ENCODE measurements around the gene NIPAL1. TPM values are rescaled to one million over a fixed set of nuclear protein-coding genes. Genes with fewer than 3 reads are reported as not detected.

The NIPAL1 gene
- total RNA-seq, 1 experiment from 2014 or later = 7.1 TPM

GRCh38 chr4:48012824-48013223 lies 3.7 kb upstream of the NIPAL1 start:
- Mint-ChIP-seq H3K36me3 (peaks cover 52% of the 10 kb centered on the region), H3K4me3 (no peak overlapping the region), H3K4me1 (peaks cover 29% of the 10 kb centered on the region), H3K27ac (no peak overlapping the region), H3K9me3 (peaks cover 47% of the 10 kb centered on the region), H3K27me3 (ENCODE audit: low read depth) (peaks cover 9% of the 10 kb centered on the region)
- ATAC-seq (no peak), DNase-seq (ENCODE audit: low spot score) (no peak)
- TF ChIP-seq TCF7 (CRISPR knock-in tag; IDR thresholded peaks at IDR 0.05; ENCODE audit: low read depth) (no peak), RORB (CRISPR knock-in tag; IDR thresholded peaks at IDR 0.05) (no peak), AR (CRISPR knock-in tag; IDR thresholded peaks at IDR 0.05) (no peak)
- TF ChIP-seq, protein P1, sequence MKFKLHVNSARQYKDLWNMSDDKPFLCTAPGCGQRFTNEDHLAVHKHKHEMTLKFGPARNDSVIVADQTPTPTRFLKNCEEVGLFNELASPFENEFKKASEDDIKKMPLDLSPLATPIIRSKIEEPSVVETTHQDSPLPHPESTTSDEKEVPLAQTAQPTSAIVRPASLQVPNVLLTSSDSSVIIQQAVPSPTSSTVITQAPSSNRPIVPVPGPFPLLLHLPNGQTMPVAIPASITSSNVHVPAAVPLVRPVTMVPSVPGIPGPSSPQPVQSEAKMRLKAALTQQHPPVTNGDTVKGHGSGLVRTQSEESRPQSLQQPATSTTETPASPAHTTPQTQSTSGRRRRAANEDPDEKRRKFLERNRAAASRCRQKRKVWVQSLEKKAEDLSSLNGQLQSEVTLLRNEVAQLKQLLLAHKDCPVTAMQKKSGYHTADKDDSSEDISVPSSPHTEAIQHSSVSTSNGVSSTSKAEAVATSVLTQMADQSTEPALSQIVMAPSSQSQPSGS (CRISPR knock-in tag; IDR thresholded peaks at IDR 0.05; ENCODE audit: borderline replicate concordance, low read depth) = no peak
- POLR2A ChIA-PET = no interaction called here
- CTCF ChIA-PET = no interaction called here

DNA sequence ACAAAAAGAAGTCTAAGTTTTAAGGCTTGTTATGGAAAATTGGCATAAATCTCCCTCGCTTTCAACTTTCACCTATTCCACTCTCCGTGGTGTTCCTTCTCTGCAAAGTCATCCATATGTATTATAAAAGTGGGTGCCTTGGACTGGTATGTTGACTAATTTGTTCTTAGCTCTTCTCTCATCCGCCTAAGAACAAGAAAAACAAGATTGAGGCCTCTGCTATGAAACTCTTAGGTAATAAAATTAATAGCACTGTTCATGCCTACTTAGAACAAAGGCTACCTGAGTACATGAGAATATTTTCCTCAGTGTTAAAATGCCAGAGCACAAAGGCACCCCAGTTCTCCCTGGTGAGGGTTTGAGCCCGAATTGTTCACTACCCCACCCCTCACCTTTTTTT lies 1.4 kb upstream of the NIPAL1 start:
- TF ChIP-seq GRHL2 (CRISPR knock-in tag; IDR thresholded peaks at IDR 0.05; ENCODE audit: insufficient replicate concordance, severe bottlenecking) = no peak
- no peak for TF ChIP-seq NFYB (CRISPR knock-in tag; conservative IDR thresholded peaks at IDR 0.05; ENCODE audit: low read depth)
- TF ChIP-seq, protein P2, sequence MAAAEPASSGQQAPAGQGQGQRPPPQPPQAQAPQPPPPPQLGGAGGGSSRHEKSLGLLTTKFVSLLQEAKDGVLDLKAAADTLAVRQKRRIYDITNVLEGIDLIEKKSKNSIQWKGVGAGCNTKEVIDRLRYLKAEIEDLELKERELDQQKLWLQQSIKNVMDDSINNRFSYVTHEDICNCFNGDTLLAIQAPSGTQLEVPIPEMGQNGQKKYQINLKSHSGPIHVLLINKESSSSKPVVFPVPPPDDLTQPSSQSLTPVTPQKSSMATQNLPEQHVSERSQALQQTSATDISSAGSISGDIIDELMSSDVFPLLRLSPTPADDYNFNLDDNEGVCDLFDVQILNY (CRISPR knock-in tag; IDR thresholded peaks at IDR 0.05) = no peak
- TF ChIP-seq MAX (CRISPR knock-in tag; IDR thresholded peaks at IDR 0.05) = no peak
- TF ChIP-seq, protein P3, sequence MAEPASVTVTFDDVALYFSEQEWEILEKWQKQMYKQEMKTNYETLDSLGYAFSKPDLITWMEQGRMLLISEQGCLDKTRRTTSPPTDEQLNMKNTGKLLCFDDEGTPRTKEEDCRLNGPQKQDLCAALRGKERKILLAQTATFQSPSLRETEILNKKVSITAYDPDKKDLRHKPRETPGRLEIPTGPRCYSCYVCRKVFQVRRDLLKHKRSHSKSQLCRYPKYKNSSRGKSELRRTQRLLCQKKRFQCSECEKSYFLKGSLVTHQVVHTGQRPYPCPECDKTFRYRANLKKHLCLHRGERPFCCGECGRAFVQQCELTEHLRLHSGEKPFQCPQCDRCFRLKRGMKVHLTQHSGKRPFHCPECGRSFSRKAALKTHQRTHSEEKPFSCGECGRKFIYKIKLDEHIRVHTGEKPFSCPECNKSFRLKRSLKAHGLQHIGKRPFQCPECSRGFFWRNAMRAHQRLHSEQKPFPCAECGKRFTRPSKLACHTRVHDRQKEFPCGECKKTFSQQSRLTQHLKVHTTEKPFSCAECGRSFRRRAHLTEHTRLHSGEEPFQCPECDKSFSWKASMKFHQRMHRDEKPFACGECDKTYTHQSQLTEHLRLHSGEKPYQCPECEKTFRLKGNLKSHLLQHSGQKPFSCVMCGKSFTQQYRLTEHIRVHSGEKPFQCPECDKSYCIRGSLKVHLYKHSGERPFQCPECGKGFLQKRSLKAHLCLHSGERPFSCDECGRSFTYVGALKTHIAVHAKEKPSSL (CRISPR knock-in tag; conservative IDR thresholded peaks at IDR 0.05) = no peak
- no peak for TF ChIP-seq IRF2 (CRISPR knock-in tag; IDR thresholded peaks at IDR 0.05; ENCODE audit: borderline replicate concordance, low read depth)
- TF ChIP-seq SOX15 (CRISPR knock-in tag; IDR thresholded peaks at IDR 0.05) = no peak
- TF ChIP-seq, protein P4, sequence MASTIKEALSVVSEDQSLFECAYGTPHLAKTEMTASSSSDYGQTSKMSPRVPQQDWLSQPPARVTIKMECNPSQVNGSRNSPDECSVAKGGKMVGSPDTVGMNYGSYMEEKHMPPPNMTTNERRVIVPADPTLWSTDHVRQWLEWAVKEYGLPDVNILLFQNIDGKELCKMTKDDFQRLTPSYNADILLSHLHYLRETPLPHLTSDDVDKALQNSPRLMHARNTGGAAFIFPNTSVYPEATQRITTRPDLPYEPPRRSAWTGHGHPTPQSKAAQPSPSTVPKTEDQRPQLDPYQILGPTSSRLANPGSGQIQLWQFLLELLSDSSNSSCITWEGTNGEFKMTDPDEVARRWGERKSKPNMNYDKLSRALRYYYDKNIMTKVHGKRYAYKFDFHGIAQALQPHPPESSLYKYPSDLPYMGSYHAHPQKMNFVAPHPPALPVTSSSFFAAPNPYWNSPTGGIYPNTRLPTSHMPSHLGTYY (CRISPR knock-in tag; IDR thresholded peaks at IDR 0.05) = no peak
- no peak for TF ChIP-seq ETV6 (CRISPR knock-in tag; IDR thresholded peaks at IDR 0.05)
- TF ChIP-seq ELF4 (CRISPR knock-in tag; IDR thresholded peaks at IDR 0.05; ENCODE audit: low read depth) = no peak
- TF ChIP-seq, protein P5, sequence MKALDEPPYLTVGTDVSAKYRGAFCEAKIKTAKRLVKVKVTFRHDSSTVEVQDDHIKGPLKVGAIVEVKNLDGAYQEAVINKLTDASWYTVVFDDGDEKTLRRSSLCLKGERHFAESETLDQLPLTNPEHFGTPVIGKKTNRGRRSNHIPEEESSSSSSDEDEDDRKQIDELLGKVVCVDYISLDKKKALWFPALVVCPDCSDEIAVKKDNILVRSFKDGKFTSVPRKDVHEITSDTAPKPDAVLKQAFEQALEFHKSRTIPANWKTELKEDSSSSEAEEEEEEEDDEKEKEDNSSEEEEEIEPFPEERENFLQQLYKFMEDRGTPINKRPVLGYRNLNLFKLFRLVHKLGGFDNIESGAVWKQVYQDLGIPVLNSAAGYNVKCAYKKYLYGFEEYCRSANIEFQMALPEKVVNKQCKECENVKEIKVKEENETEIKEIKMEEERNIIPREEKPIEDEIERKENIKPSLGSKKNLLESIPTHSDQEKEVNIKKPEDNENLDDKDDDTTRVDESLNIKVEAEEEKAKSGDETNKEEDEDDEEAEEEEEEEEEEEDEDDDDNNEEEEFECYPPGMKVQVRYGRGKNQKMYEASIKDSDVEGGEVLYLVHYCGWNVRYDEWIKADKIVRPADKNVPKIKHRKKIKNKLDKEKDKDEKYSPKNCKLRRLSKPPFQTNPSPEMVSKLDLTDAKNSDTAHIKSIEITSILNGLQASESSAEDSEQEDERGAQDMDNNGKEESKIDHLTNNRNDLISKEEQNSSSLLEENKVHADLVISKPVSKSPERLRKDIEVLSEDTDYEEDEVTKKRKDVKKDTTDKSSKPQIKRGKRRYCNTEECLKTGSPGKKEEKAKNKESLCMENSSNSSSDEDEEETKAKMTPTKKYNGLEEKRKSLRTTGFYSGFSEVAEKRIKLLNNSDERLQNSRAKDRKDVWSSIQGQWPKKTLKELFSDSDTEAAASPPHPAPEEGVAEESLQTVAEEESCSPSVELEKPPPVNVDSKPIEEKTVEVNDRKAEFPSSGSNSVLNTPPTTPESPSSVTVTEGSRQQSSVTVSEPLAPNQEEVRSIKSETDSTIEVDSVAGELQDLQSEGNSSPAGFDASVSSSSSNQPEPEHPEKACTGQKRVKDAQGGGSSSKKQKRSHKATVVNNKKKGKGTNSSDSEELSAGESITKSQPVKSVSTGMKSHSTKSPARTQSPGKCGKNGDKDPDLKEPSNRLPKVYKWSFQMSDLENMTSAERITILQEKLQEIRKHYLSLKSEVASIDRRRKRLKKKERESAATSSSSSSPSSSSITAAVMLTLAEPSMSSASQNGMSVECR (CRISPR knock-in tag; IDR thresholded peaks at IDR 0.05; ENCODE audit: borderline replicate concordance) = no peak
- no peak for TF ChIP-seq MYBL2 (CRISPR knock-in tag; IDR thresholded peaks at IDR 0.05)
- no peak for TF ChIP-seq NR3C1 (CRISPR knock-in tag; conservative IDR thresholded peaks at IDR 0.05; ENCODE audit: low read depth)
- no peak for TF ChIP-seq ATF1 (CRISPR knock-in tag; IDR thresholded peaks at IDR 0.05)
- H3K4me1 Mint-ChIP-seq = peaks cover 29% of the 10 kb centered on the region
- H3K36me3 Mint-ChIP-seq = peaks cover 30% of the 10 kb centered on the region
- H3K9me3 Mint-ChIP-seq = peaks cover 34% of the 10 kb centered on the region
- ChIA-PET POLR2A (no interaction called here), CTCF (no interaction called here)
- no peak for DNase-seq (ENCODE audit: low spot score)
- no peak for ATAC-seq
- peaks cover 17% of the 10 kb centered on the region for H3K27me3 Mint-ChIP-seq (ENCODE audit: low read depth)
- no peak overlapping the region for H3K27ac Mint-ChIP-seq
- H3K4me3 Mint-ChIP-seq = peak overlapping the region; percentile 88; the same call in 1 of the 2 replicates
